HG03045 (cell line): Measurements from ENCODE around the gene LRCH3.
"Not testable (repeated sequence)": the region's sequence is repeated elsewhere in the genome, so short reads cannot be mapped to it uniquely, and the experiment has no call there.

Source experiments
- ATAC-seq: cut with Tn5 transposase; IDR thresholded peaks from one replicate; pipeline ENCODE4 v1.9.1; 2021; ENCODE audit warnings: mild to moderate bottlenecking, moderate library complexity; ENCODE audit not compliant: unreplicated experiment

LRCH3 gene

DNA sequence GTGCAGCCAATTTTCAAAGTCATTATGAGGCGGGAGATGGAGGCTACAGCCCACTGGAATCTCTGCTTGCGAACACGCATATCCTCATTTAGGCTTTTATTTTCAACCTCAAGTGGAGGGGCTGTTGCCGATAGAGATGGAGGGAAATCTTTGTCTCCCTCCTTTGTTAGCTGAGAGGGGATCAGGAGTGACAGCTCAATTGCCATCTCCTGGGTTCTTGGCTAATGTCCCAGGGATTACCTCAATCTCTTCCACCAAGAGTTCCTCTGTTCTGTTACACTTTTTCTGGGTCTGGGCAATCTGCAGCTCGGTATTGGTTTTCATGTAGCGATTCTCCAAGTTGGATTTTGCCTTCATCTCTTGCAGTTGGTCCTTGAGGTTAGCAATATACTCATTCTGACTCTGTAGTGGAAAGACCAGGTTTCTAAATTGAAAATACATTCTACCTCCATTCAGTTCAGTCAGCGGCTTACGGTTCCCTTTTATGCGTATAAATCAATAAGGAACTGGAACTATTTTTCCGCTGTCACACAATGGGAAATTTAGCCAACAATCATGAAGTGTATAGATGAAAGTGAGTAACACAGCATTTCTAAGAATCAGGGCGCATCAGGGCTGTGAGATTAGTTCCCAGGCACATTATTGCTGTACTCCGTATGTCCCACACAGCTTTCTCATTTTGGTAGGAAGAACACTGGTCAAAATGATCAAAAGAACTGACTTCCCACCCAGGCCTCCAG, 122.8 kb downstream of the LRCH3 start:
- no peak for ATAC-seq

DNA sequence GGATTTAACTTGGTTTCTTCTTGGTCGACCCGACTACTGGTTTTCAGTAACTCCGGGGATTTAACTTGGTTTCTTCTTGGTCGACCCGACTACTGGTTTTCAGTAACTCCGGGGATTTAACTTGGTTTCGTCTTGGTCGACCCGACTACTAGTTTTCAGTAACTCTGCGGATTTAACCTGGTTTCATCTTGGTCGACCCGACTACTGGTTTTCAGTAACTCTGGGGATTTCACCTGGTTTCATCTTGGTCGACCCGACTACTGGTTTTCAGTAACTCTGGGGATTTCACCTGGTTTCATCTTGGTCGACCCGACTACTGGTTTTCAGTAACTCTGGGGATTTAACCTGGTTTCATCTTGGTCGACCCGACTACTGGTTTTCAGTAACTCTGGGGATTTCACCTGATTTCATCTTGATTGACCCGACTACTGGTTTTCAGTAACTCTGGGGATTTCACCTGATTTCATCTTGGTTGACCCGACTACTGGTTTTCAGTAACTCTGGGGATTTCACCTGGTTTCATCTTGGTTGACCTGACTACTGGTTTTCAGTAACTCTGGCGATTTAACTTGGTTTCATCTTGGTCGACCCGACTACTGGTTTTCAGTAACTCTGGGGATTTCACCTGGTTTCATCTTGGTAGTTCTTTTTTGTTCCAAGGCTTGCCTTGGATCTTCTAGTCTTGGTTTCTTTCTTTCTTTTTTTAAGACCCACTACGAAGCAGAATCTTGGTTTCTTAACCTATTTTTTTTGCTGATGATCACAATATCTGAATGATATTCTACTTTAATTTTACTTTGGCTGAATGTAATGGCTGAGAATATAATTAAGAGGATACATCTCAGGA, 130.6 kb downstream of the LRCH3 start:
- ATAC-seq: not testable (repeated sequence)

DNA sequence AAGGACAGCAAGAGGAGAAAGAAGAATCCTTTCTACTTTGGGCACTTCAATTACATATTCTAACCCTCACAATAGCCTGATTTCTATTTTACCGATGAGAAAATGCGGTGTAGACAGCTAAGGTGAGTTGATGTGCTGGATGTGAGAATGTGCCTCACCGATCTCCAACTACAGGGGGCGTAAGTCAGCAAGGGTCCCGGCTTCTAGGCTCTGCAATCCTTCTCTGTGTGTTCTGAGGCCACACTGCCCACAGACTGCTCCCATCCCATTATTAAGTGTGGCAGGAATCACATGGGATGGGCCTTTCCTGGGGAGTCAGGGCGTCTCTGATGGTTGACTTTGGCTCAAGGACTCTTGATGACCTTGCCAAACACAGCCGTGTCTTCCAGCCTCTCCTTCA, 135.4 kb downstream of the LRCH3 start:
- no peak for ATAC-seq

DNA sequence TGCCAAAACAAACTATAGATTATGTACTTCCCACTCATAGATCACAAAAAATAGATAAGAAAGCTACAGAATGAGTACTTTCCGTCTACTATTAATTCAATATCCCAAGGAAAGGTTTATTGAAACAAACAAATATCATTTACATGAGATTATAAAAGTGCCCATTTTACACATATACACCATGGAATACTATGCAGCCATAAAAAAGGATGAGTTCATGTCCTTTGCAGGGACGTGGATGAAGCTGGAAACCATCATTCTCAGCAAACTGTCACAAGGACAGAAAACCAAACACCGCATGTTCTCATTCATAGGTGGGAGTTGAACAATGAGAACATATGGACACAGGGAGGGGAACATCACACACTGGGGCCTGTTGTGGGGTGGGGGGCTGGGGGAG, 136.5 kb downstream of the LRCH3 start:
- ATAC-seq: not testable (repeated sequence)

DNA sequence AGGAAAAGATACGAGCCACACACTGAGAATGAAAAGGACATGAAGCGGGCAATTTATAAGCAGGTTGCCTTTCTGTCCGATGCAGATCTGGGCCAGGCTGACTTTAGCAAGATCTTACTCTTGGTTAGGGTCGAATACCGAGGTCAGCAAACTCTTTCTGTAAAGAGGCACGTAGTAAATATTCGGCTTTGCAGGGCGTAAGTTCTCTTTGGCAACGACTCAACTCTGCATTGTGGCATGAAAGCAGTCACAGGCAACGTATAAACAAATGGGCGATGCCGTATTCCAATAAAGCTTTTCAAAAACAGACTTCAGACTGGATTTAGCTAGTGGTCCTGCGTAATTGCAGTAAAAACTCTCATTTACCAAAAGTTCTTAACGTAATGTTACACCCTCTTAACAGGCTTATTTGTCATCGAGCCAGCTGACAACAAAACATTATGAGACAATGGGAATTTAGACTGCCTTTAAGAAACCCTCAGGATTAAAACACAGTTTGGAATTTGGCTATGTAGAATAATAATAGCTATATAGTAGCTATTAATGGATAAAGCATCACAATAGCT, 145.8 kb downstream of the LRCH3 start:
- ATAC-seq: no peak
